WTC11 (cell line): ENCODE data around the gene MYLK4. TPM values are rescaled to one million over a fixed set of nuclear protein-coding genes. Genes with fewer than 3 reads are reported as not detected.

Experiments used
- ATAC-seq: fragments of 200-7000 bp; cut with Tn5 transposase; 2 replicates; pipeline ENCODE4 v1.10.0; 2021; ENCODE audit warnings: mild to moderate bottlenecking, moderate library complexity
- CTCF ChIA-PET: fragments of 300-600 bp; sonication (Branson Sonifier 250); formaldehyde crosslinking; loops from one replicate; lab custom pipeline; 2021; ENCODE audit warnings: antibody characterized with exemption; lab: Charles Lee
- POLR2A ChIA-PET: fragments of 350-600 bp; sonication (Branson Sonifier 250); formaldehyde crosslinking; loops from one replicate; lab custom pipeline; 2021; ENCODE audit warnings: antibody characterized with exemption; lab: Charles Lee
- DNase-seq: peaks from one replicate; pipeline ENCODE4 v3.0.0; 2021; ENCODE audit warnings: low spot score
- H3K27ac Mint-ChIP-seq: 2 replicates; pipeline ENCODE4 v1.8.0; 2021; ENCODE audit warnings: mixed read lengths
- H3K27me3 Mint-ChIP-seq: 2 replicates; pipeline ENCODE4 v1.8.0; 2021; ENCODE audit warnings: low read depth, mild to moderate bottlenecking, moderate library complexity, mixed read lengths
- H3K36me3 Mint-ChIP-seq: 2 replicates; pipeline ENCODE4 v1.8.0; 2021; ENCODE audit warnings: mixed read lengths
- H3K4me1 Mint-ChIP-seq: 2 replicates; pipeline ENCODE4 v1.8.0; 2022; ENCODE audit warnings: mixed read lengths
- H3K4me3 Mint-ChIP-seq: 2 replicates; pipeline ENCODE4 v1.8.0; 2021; ENCODE audit warnings: mild to moderate bottlenecking, moderate library complexity, mixed read lengths
- H3K9me3 Mint-ChIP-seq: 2 replicates; pipeline ENCODE4 v1.8.0; 2021; ENCODE audit warnings: mixed read lengths
- ELF4 ChIP-seq: sonication (generic); formaldehyde crosslinking; IDR thresholded peaks from 2 replicates; pipeline ENCODE4 v1.8.1; 2022; ENCODE audit warnings: low read depth, mild to moderate bottlenecking, moderate library complexity, missing genetic modification reagents
- EMX1 ChIP-seq: fragments of 250-450 bp; sonication (Bioruptor Pico); IDR thresholded peaks from 2 replicates; pipeline ENCODE4 v1.8.0; 2021; ENCODE audit warnings: mild to moderate bottlenecking
- ESRRA ChIP-seq: sonication (generic); formaldehyde crosslinking; IDR thresholded peaks from 2 replicates; pipeline ENCODE4 v1.8.1; 2022; ENCODE audit warnings: mild to moderate bottlenecking, missing genetic modification reagents, borderline replicate concordance
- FOXP1 ChIP-seq: sonication (generic); formaldehyde crosslinking; IDR thresholded peaks from 2 replicates; pipeline ENCODE4 v1.8.0; 2022; ENCODE audit warnings: missing genetic modification reagents, mild to moderate bottlenecking, moderate library complexity, borderline replicate concordance
- HMGA2 ChIP-seq: fragments of 250-450 bp; sonication (Bioruptor Pico); IDR thresholded peaks from 2 replicates; pipeline ENCODE4 v1.4.0; 2021; ENCODE audit warnings: mild to moderate bottlenecking, moderate library complexity
- NFATC4 ChIP-seq: fragments of 250-450 bp; sonication (Bioruptor Pico); IDR thresholded peaks from 2 replicates; pipeline ENCODE4 v1.9.0; 2021; ENCODE audit warnings: mild to moderate bottlenecking
- NFYB ChIP-seq: sonication (generic); formaldehyde crosslinking; conservative IDR thresholded peaks from 2 replicates; pipeline ENCODE4 v1.8.0; 2022; ENCODE audit warnings: low read depth, missing genetic modification reagents
- NR1H2 ChIP-seq: sonication (generic); formaldehyde crosslinking; IDR thresholded peaks from 2 replicates; pipeline ENCODE4 v1.9.0; 2021; ENCODE audit warnings: mild to moderate bottlenecking, moderate library complexity, missing genetic modification reagents
- PRRX2 ChIP-seq: fragments of 250-450 bp; sonication (Bioruptor Pico); IDR thresholded peaks from 2 replicates; pipeline ENCODE4 v1.8.0; 2021; ENCODE audit warnings: mild to moderate bottlenecking
- RELA ChIP-seq: sonication (generic); formaldehyde crosslinking; IDR thresholded peaks from 2 replicates; pipeline ENCODE4 v1.8.1; 2022; ENCODE audit warnings: missing genetic modification reagents, mild to moderate bottlenecking, borderline replicate concordance
- SMAD3 ChIP-seq: sonication (generic); formaldehyde crosslinking; IDR thresholded peaks from 2 replicates; pipeline ENCODE4 v1.8.0; 2022; ENCODE audit warnings: missing genetic modification reagents, mild to moderate bottlenecking, borderline replicate concordance
- TCF7 ChIP-seq: sonication (generic); formaldehyde crosslinking; IDR thresholded peaks from 2 replicates; pipeline ENCODE4 v1.8.0; 2022; ENCODE audit warnings: mild to moderate bottlenecking, low read depth, missing genetic modification reagents, moderate library complexity
- TEAD4 ChIP-seq: sonication (generic); formaldehyde crosslinking; IDR thresholded peaks from 2 replicates; pipeline ENCODE4 v1.8.0; 2022; ENCODE audit warnings: mild to moderate bottlenecking, missing genetic modification reagents
- ZNF121 ChIP-seq: sonication (generic); formaldehyde crosslinking; IDR thresholded peaks from 2 replicates; pipeline ENCODE4 v1.8.0; 2023; ENCODE audit warnings: missing genetic modification reagents
- ZNF138 ChIP-seq: sonication (generic); formaldehyde crosslinking; conservative IDR thresholded peaks from 2 replicates; pipeline ENCODE4 v1.8.1; 2022; ENCODE audit warnings: mild to moderate bottlenecking, moderate library complexity, missing genetic modification reagents
- ZNF232 ChIP-seq: sonication (generic); formaldehyde crosslinking; IDR thresholded peaks from 2 replicates; pipeline ENCODE4 v1.8.0; 2022; ENCODE audit warnings: mild to moderate bottlenecking, missing genetic modification reagents
- ZNF671 ChIP-seq: fragments of 250-450 bp; sonication (Bioruptor Pico); IDR thresholded peaks from 2 replicates; pipeline ENCODE4 v1.8.0; 2021; ENCODE audit warnings: mild to moderate bottlenecking
- total RNA-seq: library from RNA; stranded (reverse); gene quantifications from 3 replicates; pipeline ENCODE4 v1.2.3, GENCODE V29; 2021
- TF ChIP-seq, protein P1 (sequence below): fragments of 250-450 bp; sonication (Bioruptor Pico); IDR thresholded peaks from 2 replicates; pipeline ENCODE4 v2.1.2; 2022; ENCODE audit warnings: mild to moderate bottlenecking, moderate library complexity
- TF ChIP-seq, protein P2 (sequence below): sonication (generic); formaldehyde crosslinking; IDR thresholded peaks from 2 replicates; pipeline ENCODE4 v1.8.1; 2022; ENCODE audit warnings: mild to moderate bottlenecking, missing genetic modification reagents, moderate library complexity, borderline replicate concordance
- TF ChIP-seq, protein P3 (sequence below): sonication (generic); formaldehyde crosslinking; IDR thresholded peaks from 2 replicates; pipeline ENCODE4 v1.8.1; 2023; ENCODE audit warnings: mild to moderate bottlenecking, missing genetic modification reagents
- TF ChIP-seq, protein P4 (sequence below): sonication (generic); formaldehyde crosslinking; IDR thresholded peaks from 2 replicates; pipeline ENCODE4 v1.8.1; 2022; ENCODE audit warnings: low read depth, mild to moderate bottlenecking, moderate library complexity, missing genetic modification reagents, borderline replicate concordance
- TF ChIP-seq, protein P5 (sequence below): sonication (generic); formaldehyde crosslinking; IDR thresholded peaks from 2 replicates; pipeline ENCODE4 v1.8.1; 2022; ENCODE audit warnings: missing genetic modification reagents, borderline replicate concordance
- TF ChIP-seq, protein P6 (sequence below): sonication (generic); formaldehyde crosslinking; IDR thresholded peaks from 2 replicates; pipeline ENCODE4 v1.8.0; 2022; ENCODE audit warnings: mild to moderate bottlenecking, missing genetic modification reagents

MYLK4 gene
- total RNA-seq, 1 experiment from 2014 or later: 0.13 TPM

DNA sequence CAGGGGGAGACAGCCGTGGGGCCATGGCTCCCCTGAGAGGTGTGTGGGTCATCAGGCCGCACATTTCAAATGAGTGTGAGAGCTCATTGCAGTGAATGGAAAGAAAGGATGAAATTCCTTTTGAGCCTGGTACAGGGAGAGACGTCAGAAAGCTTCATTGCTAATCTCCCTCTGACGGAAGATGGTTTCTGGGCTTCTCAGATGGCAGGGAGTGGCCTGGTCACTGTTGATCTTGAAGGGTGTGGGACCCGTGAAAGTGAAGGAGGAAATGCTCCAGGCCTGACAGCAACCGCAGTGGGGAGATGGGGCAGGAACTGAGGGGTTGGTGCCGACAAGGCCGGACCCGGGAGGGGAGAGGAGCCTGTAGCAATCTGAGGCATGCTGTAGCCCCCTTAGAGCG, 127.4 kb downstream of the MYLK4 start:
- POLR2A ChIA-PET: no interaction called here
- no peak for ATAC-seq
- H3K27ac Mint-ChIP-seq: no peak overlapping the region

DNA sequence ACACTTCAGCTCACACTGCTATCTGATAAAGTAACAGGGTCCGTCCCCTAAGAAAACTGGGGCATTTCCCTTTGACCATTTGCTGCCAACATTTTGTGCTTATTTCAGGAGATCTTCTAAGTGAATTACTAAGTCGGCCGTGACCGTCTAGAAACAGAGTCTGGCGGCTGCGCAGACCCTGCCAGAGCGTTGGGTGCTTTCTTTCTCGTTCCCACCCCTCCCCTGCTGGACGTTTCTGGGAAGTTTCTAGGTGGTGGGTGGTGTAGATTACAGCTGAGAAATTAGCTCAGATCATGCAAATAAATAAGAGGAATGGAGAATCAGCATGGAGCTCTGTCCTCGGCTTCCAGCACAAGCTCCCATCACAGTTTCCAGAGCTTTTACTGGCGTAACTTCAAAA, 128.1 kb downstream of the MYLK4 start:
- ATAC-seq (no peak), DNase-seq (no peak)
- H3K36me3 Mint-ChIP-seq: no peaks in the 10 kb centered on the region
- no peaks in the 10 kb centered on the region for H3K27me3 Mint-ChIP-seq
- H3K4me1 Mint-ChIP-seq: no peaks in the 10 kb centered on the region
- no peaks in the 10 kb centered on the region for H3K9me3 Mint-ChIP-seq
- no peak overlapping the region for H3K27ac Mint-ChIP-seq
- no peak overlapping the region for H3K4me3 Mint-ChIP-seq
- TF ChIP-seq FOXP1 (no peak), ZNF671 (CRISPR knock-in tag) (no peak), PRRX2 (no peak)
- CTCF ChIA-PET: interaction anchor here (0.7 to 2.3 kb wide), 4 partner anchors 9 to 26 kb away, joined by 3 to 11 read pairs (median 4); no protein-coding TSS in a partner anchor
- POLR2A ChIA-PET: no interaction called here

More for the DNA sequence above, 127.4 kb downstream of the MYLK4 start:
- no peak for DNase-seq
- no peaks in the 10 kb centered on the region for H3K9me3 Mint-ChIP-seq
- H3K4me3 Mint-ChIP-seq: no peak overlapping the region
- no peaks in the 10 kb centered on the region for H3K27me3 Mint-ChIP-seq
- CTCF ChIA-PET: interaction anchor here (0.7 to 2.3 kb wide), 4 partner anchors 9 to 27 kb away, joined by 3 to 11 read pairs (median 4); no protein-coding TSS in a partner anchor
- TF ChIP-seq, protein P1, sequence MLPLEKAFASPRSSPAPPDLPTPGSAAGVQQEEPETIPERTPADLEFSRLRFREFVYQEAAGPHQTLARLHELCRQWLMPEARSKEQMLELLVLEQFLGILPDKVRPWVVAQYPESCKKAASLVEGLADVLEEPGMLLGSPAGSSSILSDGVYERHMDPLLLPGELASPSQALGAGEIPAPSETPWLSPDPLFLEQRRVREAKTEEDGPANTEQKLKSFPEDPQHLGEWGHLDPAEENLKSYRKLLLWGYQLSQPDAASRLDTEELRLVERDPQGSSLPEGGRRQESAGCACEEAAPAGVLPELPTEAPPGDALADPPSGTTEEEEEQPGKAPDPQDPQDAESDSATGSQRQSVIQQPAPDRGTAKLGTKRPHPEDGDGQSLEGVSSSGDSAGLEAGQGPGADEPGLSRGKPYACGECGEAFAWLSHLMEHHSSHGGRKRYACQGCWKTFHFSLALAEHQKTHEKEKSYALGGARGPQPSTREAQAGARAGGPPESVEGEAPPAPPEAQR (CRISPR knock-in tag): no peak
- TF ChIP-seq ELF4 (no peak), ZNF121 (CRISPR knock-in tag) (no peak), NFATC4 (no peak), ESRRA (CRISPR knock-in tag) (no peak), TEAD4 (CRISPR knock-in tag) (no peak), NR1H2 (CRISPR knock-in tag) (no peak), NFYB (CRISPR knock-in tag) (no peak), HMGA2 (CRISPR knock-in tag) (no peak), RELA (CRISPR knock-in tag) (no peak), ZNF138 (CRISPR knock-in tag) (no peak), ZNF232 (no peak), TCF7 (CRISPR knock-in tag) (no peak), SMAD3 (CRISPR knock-in tag) (no peak), EMX1 (CRISPR knock-in tag) (no peak)
- TF ChIP-seq, protein P2, sequence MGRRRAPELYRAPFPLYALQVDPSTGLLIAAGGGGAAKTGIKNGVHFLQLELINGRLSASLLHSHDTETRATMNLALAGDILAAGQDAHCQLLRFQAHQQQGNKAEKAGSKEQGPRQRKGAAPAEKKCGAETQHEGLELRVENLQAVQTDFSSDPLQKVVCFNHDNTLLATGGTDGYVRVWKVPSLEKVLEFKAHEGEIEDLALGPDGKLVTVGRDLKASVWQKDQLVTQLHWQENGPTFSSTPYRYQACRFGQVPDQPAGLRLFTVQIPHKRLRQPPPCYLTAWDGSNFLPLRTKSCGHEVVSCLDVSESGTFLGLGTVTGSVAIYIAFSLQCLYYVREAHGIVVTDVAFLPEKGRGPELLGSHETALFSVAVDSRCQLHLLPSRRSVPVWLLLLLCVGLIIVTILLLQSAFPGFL: no peak
- TF ChIP-seq, protein P3, sequence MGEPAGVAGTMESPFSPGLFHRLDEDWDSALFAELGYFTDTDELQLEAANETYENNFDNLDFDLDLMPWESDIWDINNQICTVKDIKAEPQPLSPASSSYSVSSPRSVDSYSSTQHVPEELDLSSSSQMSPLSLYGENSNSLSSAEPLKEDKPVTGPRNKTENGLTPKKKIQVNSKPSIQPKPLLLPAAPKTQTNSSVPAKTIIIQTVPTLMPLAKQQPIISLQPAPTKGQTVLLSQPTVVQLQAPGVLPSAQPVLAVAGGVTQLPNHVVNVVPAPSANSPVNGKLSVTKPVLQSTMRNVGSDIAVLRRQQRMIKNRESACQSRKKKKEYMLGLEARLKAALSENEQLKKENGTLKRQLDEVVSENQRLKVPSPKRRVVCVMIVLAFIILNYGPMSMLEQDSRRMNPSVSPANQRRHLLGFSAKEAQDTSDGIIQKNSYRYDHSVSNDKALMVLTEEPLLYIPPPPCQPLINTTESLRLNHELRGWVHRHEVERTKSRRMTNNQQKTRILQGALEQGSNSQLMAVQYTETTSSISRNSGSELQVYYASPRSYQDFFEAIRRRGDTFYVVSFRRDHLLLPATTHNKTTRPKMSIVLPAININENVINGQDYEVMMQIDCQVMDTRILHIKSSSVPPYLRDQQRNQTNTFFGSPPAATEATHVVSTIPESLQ (CRISPR knock-in tag): no peak
- TF ChIP-seq, protein P4, sequence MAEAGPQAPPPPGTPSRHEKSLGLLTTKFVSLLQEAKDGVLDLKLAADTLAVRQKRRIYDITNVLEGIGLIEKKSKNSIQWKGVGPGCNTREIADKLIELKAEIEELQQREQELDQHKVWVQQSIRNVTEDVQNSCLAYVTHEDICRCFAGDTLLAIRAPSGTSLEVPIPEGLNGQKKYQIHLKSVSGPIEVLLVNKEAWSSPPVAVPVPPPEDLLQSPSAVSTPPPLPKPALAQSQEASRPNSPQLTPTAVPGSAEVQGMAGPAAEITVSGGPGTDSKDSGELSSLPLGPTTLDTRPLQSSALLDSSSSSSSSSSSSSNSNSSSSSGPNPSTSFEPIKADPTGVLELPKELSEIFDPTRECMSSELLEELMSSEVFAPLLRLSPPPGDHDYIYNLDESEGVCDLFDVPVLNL: no peak
- TF ChIP-seq, protein P5, sequence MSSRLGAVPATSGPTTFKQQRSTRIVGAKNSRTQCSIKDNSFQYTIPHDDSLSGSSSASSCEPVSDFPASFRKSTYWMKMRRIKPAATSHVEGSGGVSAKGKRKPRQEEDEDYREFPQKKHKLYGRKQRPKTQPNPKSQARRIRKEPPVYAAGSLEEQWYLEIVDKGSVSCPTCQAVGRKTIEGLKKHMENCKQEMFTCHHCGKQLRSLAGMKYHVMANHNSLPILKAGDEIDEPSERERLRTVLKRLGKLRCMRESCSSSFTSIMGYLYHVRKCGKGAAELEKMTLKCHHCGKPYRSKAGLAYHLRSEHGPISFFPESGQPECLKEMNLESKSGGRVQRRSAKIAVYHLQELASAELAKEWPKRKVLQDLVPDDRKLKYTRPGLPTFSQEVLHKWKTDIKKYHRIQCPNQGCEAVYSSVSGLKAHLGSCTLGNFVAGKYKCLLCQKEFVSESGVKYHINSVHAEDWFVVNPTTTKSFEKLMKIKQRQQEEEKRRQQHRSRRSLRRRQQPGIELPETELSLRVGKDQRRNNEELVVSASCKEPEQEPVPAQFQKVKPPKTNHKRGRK (CRISPR knock-in tag): no peak
- TF ChIP-seq, protein P6, sequence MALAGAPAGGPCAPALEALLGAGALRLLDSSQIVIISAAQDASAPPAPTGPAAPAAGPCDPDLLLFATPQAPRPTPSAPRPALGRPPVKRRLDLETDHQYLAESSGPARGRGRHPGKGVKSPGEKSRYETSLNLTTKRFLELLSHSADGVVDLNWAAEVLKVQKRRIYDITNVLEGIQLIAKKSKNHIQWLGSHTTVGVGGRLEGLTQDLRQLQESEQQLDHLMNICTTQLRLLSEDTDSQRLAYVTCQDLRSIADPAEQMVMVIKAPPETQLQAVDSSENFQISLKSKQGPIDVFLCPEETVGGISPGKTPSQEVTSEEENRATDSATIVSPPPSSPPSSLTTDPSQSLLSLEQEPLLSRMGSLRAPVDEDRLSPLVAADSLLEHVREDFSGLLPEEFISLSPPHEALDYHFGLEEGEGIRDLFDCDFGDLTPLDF (CRISPR knock-in tag): no peak
- no peaks in the 10 kb centered on the region for H3K36me3 Mint-ChIP-seq
- H3K4me1 Mint-ChIP-seq: no peaks in the 10 kb centered on the region
